Adrenal gland (tissue), 12 donors: ENCODE data around the gene RAB38. TPM values are rescaled to one million over a fixed set of nuclear protein-coding genes. Genes with fewer than 3 reads are reported as not detected.

Source experiments
- DNase-seq, 7 donors: peaks; one replicate each; pipeline ENCODE4 v3.0.0-alpha.2; 2019 to 2020
- H3K27ac ChIP-seq, 5 donors: fragments of 200-600 bp; sonication (generic) in 4 of 5; 1 replicate in 3 of 5; 2 replicates in 2 of 5; pipeline versions ENCODE4 v1.5.1 to v1.8.0; 2016 to 2020; ENCODE audit warnings: mild to moderate bottlenecking in 1 of 5
- H3K27me3 ChIP-seq: fragments of 200-600 bp; 2 replicates; pipeline ENCODE4 v1.8.0; 2021
- H3K36me3 ChIP-seq, 2 donors: fragments of 200-600 bp; replicated peaks in 1 of 2; 1 replicate in 1 of 2; 2 replicates in 1 of 2; pipeline versions ENCODE4 v1.5.1 to v1.8.0; 2018 to 2022
- H3K4me1 ChIP-seq, 2 donors: fragments of 200-600 bp; replicated peaks in 1 of 2; 1 replicate in 1 of 2; 2 replicates in 1 of 2; pipeline versions ENCODE4 v1.5.1 to v1.8.0; 2018 to 2021
- H3K4me3 ChIP-seq, 4 donors: fragments of 200-600 bp; sonication (generic) in 3 of 4; one replicate each; pipeline ENCODE4 v1.5.1; 2016 to 2018
- H3K9me3 ChIP-seq, 3 donors: fragments of 200-600 bp; sonication (generic) in 1 of 3; replicated peaks in 1 of 3; 1 replicate in 2 of 3; 2 replicates in 1 of 3; pipeline versions ENCODE4 v1.5.1 to v1.8.0; 2016 to 2021
- CTCF ChIP-seq, 6 experiments: fragments of 450-650 bp in 4 of 6; fragments of 200-600 bp in 2 of 6; sonication (generic) in 1 of 6; IDR thresholded peaks; 1 replicate in 5 of 6; 2 replicates in 1 of 6; pipeline versions ENCODE4 v1.5.1 to v1.8.0; 2016 to 2021; ENCODE audit warnings: antibody characterized with exemption in 6 of 6, mild to moderate bottlenecking in 2 of 6, moderate library complexity in 1 of 6
- POLR2A ChIP-seq, 2 donors: fragments of 450-650 bp; IDR thresholded peaks; one replicate each; pipeline ENCODE4 v1.6.1; 2017; ENCODE audit warnings: antibody characterized with exemption in 2 of 2, mild to moderate bottlenecking in 2 of 2, moderate library complexity in 1 of 2
- WGBS, 4 donors: extraction: QIAGEN DNeasy Blood & Tissue Kit in 2 of 4; methylation state at CpG; one replicate each; pipeline versions ENCODE4 v1.1.5 to v1.1.7; 2013 to 2017; 5-methylcytosine and 5-hydroxymethylcytosine counted together
- intact Hi-C, 2 donors: fragments of 100-400 bp; cut with DNase I; formaldehyde crosslinking; loops; one replicate each; pipeline versions ENCODE4 v1.14.1 to v1.15.0; 2022 to 2023
- polyA plus RNA-seq, 3 donors: library from polyadenylated mRNA; stranded (reverse); fragments of 200-250 nt in 2 of 3; fragments of 350-450 nt in 1 of 3; fragmentation: Illumina TruSeq in 1 of 3; extraction: RNeasy Lipid Tissue Mini Kit (QIAGEN cat#74804) in 1 of 3; gene quantifications; one replicate each; pipeline ENCODE4 v1.2.3, GENCODE V29; 2013 to 2014
- total RNA-seq, 9 donors: library from RNA; depleted of rRNA in 4 of 9; stranded (reverse); fragments of >200 nt in 4 of 9; fragments of 120-200 nt in 1 of 9; fragmentation: NEBNext Ultra II Directional in 1 of 9; extraction: Animal tissue kit (Norgen Biotek cat#: 25700) in 1 of 9; gene quantifications; one replicate each; pipeline versions ENCODE4 v1.1.0 to v1.2.4, GENCODE V29; 2013 to 2023
- donor health status: healthy with polysubstance abuse.
- donor health status: Bipolar disorder and iron deficiency.
- donor health status: DM: yes; HTN: yes; CAD: no.
- donor health status: DM: no; HTN: no; CAD: no.
- donor health status: DM: no; HTN: no; CAD: no.
- donor health status: DM: yes; HTN: yes; CAD: no.

The RAB38 gene
- total and polyA plus RNA-seq, 12 donors: 7.9 to 114 (median 27.9) TPM

- Histone ChIP-seq H3K9me3 (peaks cover 0 to 4% (median 0%) of the 10 kb centered on the region in 3 donors), H3K36me3 (no peaks in the 10 kb centered on the region), H3K4me3 (no peak overlapping the region), H3K27ac (no peak overlapping the region), H3K27me3 (no peaks in the 10 kb centered on the region), H3K4me1 (peaks cover 0 to 8% of the 10 kb centered on the region in 2 donors)
- peak; percentile 33 to 76 (median 61) for DNase-seq
- 73 to 81% (median 81%) methylated on average over 9 of the region's 9 CpGs for WGBS, 4 donors
- TF ChIP-seq CTCF (IDR thresholded peaks at IDR 0.05): peak; percentile 34 to 54 (median 52)
- TF ChIP-seq POLR2A (IDR thresholded peaks at IDR 0.05): no peak
- intact Hi-C loops: no loop called here
These were observed 71.7 kb downstream of the RAB38 start for GRCh38 chr11:88103337-88104206.

- WGBS, 4 donors: 77 to 82% (median 81%) methylated on average over 3 of the region's 3 CpGs
- H3K27ac ChIP-seq: no peak overlapping the region
- no peaks in the 10 kb centered on the region for H3K36me3 ChIP-seq
- H3K4me3 ChIP-seq: no peak overlapping the region
- H3K4me1 ChIP-seq: peaks cover 0 to 10% of the 10 kb centered on the region in 2 donors
- intact Hi-C loops: no loop called here
- TF ChIP-seq POLR2A (IDR thresholded peaks at IDR 0.05) (no peak), CTCF (IDR thresholded peaks at IDR 0.05) (no peak)
- peaks cover 0 to 4% (median 0%) of the 10 kb centered on the region in 3 donors for H3K9me3 ChIP-seq
- H3K27me3 ChIP-seq: no peaks in the 10 kb centered on the region
- DNase-seq: no peak
These were observed 72.7 kb downstream of the RAB38 start for GRCh38 chr11:88102598-88102934.

- Histone ChIP-seq H3K27ac (no peak overlapping the region), H3K27me3 (no peaks in the 10 kb centered on the region), H3K4me1 (peaks cover 0 to 10% of the 10 kb centered on the region in 2 donors), H3K36me3 (no peaks in the 10 kb centered on the region), H3K4me3 (no peak overlapping the region), H3K9me3 (peaks cover 0 to 4% (median 0%) of the 10 kb centered on the region in 3 donors)
- intact Hi-C loops: no loop called here
- TF ChIP-seq CTCF (IDR thresholded peaks at IDR 0.05): no peak
- 83 to 94% (median 85%) methylated on average over 3 of the region's 3 CpGs for WGBS, 4 donors
- DNase-seq: no peak
These were observed 73.2 kb downstream of the RAB38 start for GRCh38 chr11:88101881-88102597.

GRCh38 chr11:88100151-88100550, 75.1 kb downstream of the RAB38 start:
- WGBS, 4 donors: 38 to 44% (median 40%) methylated on average over 6 of the region's 6 CpGs
- H3K4me3 ChIP-seq: no peak overlapping the region

More at GRCh38 chr11:88100151-88100550, 75.1 kb downstream of the RAB38 start:
- Histone ChIP-seq H3K9me3 (peaks cover 0 to 4% (median 0%) of the 10 kb centered on the region in 3 donors), H3K36me3 (no peaks in the 10 kb centered on the region), H3K27ac (no peak overlapping the region), H3K4me1 (peaks cover 0 to 10% of the 10 kb centered on the region in 2 donors), H3K27me3 (no peaks in the 10 kb centered on the region)
- intact Hi-C loops: no loop called here
- TF ChIP-seq POLR2A (IDR thresholded peaks at IDR 0.05): no peak
- TF ChIP-seq CTCF (IDR thresholded peaks at IDR 0.05): no peak
- no peak for DNase-seq
